Measurements from ENCODE around the gene CCDC86. TPM values are rescaled to one million over a fixed set of nuclear protein-coding genes. Genes with fewer than 3 reads are reported as not detected.

The CCDC86 gene
- total RNA-seq, 4 donors from 2014 or later = 11.6 to 29.5 (median 21.8) TPM

DNA sequence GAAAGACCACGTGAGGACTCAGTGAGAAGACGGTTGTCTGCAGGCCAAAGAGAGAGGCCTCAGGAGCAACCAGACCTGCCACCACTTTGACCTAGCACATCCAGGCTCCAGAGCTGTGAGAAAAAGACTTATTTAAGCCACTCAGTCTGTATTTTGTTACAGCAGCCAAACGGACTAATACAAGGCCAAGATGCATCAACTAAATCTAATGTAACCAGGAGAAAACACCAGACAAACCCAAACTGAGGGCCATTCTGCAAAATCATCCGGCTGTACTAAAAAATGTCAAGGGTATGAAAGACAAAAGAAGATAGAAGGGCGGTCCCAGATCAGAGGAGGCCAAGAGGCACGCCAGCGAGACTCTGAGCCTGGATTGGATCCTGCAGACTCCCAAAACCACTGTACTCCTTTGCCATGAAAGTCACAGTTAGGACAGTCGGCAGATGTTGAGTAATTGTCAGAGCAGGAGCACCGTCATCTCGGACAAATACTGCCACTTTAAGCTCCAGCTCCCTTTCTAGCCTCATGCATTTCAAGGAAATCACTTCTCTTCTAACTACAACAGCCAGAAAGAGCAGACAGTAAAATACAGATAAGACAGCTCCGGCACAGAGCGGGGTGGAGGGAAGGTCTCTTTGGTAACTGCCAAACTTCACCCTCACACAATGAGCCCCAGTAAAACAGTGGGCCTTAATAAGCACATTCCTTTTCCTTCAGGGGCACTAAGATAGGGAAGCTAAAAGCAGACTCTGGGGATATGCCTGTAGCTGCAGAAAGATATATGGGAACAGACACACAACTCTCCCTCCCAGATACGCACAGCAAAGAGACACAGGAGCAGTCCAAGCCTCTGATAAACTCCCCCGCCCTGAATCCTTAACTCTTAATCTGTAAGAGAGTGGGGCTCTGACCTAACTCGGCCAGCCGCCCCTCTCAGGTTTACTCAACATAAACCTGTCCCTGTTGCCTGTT lies 21.9 kb downstream of the CCDC86 start:
- no peaks in the 10 kb centered on the region for H3K9me3 ChIP-seq
- WGBS = 81% methylated on average over 16 of the region's 16 CpGs
- no peaks in the 10 kb centered on the region for H3K36me3 ChIP-seq
- intact Hi-C loops (cut with DNase I) = no loop called here
- no peak overlapping the region for H3K4me3 ChIP-seq
- no peak for DNase-seq (ENCODE audit: extremely low spot score)
- H3K4me1 ChIP-seq = no peaks in the 10 kb centered on the region
- H3K27me3 ChIP-seq = no peaks in the 10 kb centered on the region
- H3K27ac ChIP-seq (replicated peaks in 1 of 4) = no peak overlapping the region
- no peak for TF ChIP-seq POLR2AphosphoS5 (IDR thresholded peaks at IDR 0.05)
- TF ChIP-seq, protein P1, sequence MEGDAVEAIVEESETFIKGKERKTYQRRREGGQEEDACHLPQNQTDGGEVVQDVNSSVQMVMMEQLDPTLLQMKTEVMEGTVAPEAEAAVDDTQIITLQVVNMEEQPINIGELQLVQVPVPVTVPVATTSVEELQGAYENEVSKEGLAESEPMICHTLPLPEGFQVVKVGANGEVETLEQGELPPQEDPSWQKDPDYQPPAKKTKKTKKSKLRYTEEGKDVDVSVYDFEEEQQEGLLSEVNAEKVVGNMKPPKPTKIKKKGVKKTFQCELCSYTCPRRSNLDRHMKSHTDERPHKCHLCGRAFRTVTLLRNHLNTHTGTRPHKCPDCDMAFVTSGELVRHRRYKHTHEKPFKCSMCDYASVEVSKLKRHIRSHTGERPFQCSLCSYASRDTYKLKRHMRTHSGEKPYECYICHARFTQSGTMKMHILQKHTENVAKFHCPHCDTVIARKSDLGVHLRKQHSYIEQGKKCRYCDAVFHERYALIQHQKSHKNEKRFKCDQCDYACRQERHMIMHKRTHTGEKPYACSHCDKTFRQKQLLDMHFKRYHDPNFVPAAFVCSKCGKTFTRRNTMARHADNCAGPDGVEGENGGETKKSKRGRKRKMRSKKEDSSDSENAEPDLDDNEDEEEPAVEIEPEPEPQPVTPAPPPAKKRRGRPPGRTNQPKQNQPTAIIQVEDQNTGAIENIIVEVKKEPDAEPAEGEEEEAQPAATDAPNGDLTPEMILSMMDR (IDR thresholded peaks at IDR 0.05) = no peak
- no peak for TF ChIP-seq EP300 (IDR thresholded peaks at IDR 0.05)
- no peak for TF ChIP-seq POLR2A (IDR thresholded peaks at IDR 0.05; ENCODE audit: low read depth)

DNA sequence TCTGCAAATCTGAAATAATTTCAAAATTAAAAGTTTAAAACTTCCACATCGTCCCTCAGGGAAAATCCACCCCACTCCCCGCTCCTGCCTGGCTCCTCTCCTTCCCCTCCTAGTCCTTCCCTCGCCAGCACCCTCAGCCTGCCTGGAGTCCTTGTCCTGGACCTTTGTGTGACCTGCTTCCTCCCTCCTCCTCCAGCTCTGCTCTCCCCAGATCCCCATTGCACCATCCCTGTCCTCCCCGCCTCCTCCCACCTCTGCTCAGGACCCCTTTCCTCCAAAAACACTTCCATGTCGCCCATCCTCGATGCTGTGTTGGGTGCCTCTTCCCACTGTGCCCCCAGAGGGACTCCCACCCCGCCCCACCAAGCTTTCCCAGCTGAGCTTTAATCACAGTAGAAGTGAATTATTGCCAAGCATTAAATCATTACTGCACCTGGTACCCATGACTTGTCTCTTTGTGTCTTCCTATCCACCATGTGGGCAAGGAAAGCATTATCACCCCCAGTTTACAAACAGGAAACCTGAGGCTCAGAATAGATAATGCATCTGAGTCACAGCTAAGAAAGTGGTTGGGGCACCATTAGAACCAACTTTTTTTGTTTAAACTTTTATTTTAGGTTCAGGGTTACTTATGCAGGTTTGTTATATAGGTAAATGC lies 23.1 kb downstream of the CCDC86 start:
- no peak overlapping the region for H3K4me3 ChIP-seq
- H3K4me1 ChIP-seq = no peaks in the 10 kb centered on the region
- H3K36me3 ChIP-seq = no peaks in the 10 kb centered on the region
- intact Hi-C loops (cut with DNase I) = no loop called here
- H3K9me3 ChIP-seq = no peaks in the 10 kb centered on the region
- no peak for DNase-seq (ENCODE audit: extremely low spot score)
- H3K27ac ChIP-seq (replicated peaks in 1 of 4) = no peak overlapping the region
- peaks cover 0 to 6% (median 0%) of the 10 kb centered on the region in 4 donors for H3K27me3 ChIP-seq
- TF ChIP-seq POLR2A (IDR thresholded peaks at IDR 0.05; ENCODE audit: low read depth) (no peak), POLR2AphosphoS5 (IDR thresholded peaks at IDR 0.05) (no peak), EP300 (IDR thresholded peaks at IDR 0.05) (no peak)
- TF ChIP-seq, protein P1 (IDR thresholded peaks at IDR 0.05) = no peak
- WGBS = 78% methylated on average over 7 of the region's 7 CpGs

DNA sequence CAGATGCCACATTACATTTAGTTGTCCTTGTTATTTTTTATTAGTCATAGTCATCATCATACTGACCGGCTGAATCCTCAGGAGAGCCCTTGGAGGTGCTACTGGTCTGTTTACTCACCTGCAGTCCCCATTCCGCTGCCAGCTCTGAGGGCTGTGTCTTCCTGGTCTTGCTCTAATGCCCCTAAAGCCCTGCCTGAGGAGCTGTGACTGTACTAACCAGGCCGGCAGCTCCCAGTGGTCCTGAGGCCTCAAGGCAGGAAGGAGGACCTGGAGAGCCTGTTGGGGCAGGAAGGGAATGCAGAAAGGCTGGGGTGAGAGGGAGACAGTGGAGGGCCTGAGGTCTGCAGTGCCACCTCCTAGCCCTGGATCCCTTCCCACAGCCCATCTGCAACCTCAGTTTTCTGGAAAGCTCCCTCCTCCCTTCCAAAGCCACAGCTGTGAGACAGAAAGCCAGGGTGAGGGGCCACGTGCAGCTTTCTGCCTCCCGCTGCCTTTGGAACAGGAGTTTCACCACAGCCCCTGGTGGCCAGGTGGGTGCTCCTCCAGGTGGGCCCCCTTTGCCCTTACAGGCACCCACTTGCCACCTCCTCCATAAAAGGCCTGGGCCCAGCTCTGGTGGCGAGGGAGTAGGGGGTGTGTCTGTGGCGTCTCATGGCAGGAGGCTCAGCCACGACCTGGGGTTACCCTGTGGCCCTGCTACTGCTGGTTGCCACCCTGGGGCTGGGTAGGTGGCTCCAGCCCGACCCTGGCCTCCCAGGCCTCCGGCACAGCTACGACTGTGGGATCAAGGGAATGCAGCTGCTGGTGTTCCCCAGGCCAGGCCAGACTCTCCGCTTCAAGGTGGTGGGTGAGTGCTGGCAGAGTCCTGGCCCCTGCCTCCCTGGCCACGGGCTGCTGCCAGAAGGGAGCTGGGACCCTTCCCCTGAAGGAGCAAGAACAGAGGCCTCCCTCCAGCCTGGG lies 25.3 kb downstream of the CCDC86 start, which contains the start of gene ZP1:
TSS of gene ZP1 (plus strand) at position 632 of the 960 bp plus-strand sequence. CDS start at position 652, 20 bp downstream.
- TF ChIP-seq, protein P1 (IDR thresholded peaks at IDR 0.05) = no peak
- TF ChIP-seq POLR2A (IDR thresholded peaks at IDR 0.05; ENCODE audit: low read depth) (no peak), POLR2AphosphoS5 (IDR thresholded peaks at IDR 0.05) (no peak), EP300 (IDR thresholded peaks at IDR 0.05) (no peak)
- no peak within 1 kb of the TSS for H3K4me3 ChIP-seq
- no peaks in the 10 kb centered on the region for H3K9me3 ChIP-seq
- no peak within 1 kb of the TSS for H3K27ac ChIP-seq (replicated peaks in 1 of 4)
- peaks cover 0 to 6% (median 0%) of the 10 kb centered on the region in 4 donors for H3K27me3 ChIP-seq
- H3K4me1 ChIP-seq = peaks cover 14 to 20% (median 17%) of the 10 kb centered on the region in 4 donors
- DNase-seq (ENCODE audit: extremely low spot score) = no peak
- no peaks in the 10 kb centered on the region for H3K36me3 ChIP-seq
- WGBS = 63% methylated on average over 4 of the region's 13 CpGs
- intact Hi-C loops (cut with DNase I) = no loop called here

DNA sequence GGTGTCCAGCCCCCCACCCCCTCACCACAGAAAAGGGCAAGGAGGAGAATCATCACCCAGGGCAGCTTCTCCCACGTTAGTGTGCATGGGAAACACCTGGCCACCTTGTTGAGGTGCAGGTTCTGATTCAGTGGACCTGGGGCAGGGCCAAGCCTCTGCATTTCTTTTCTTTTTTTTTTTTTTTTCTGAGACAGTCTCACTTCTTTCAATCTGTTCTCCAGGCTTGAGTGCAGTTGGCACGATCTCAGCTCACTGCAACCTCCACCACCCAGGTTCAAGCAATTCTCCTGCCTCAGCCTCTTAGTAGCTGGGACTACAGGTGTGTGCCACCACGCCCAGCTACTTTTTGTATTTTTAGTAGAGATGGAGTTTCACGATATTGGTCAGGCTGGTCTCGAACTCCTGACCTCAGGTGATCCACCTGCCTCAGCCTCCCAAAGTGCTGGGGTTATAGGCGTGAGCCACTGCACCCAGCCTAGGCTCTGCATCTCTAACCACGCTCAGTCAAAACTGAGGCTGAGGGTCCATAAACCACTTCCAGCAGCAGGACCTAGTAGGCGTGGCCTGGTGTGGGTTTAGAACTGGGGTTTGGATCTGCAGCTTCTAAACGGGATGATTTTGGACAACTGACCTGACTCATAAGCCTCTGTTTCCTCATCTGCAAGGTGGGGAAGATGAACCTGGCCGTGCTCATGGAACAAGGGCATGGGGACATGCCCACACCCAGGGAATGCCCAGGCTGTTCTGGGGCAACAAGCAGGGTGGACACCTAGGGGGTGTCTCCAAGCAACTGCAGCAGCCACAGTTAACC lies 26.2 kb downstream of the CCDC86 start:
- intact Hi-C loops (cut with DNase I) = no loop called here
- DNase-seq (ENCODE audit: extremely low spot score) = no peak
- Histone ChIP-seq H3K4me1 (peaks cover 21 to 28% (median 23%) of the 10 kb centered on the region in 4 donors), H3K9me3 (no peaks in the 10 kb centered on the region), H3K27me3 (peaks cover 0 to 6% (median 0%) of the 10 kb centered on the region in 4 donors), H3K27ac (replicated peaks in 1 of 4) (no peak overlapping the region), H3K4me3 (no peak overlapping the region), H3K36me3 (no peaks in the 10 kb centered on the region)
- 83% methylated on average over 10 of the region's 10 CpGs for WGBS
- no peak for TF ChIP-seq EP300 (IDR thresholded peaks at IDR 0.05)
- TF ChIP-seq, protein P1 (IDR thresholded peaks at IDR 0.05) = no peak
- TF ChIP-seq POLR2A (IDR thresholded peaks at IDR 0.05; ENCODE audit: low read depth) = no peak
- TF ChIP-seq POLR2AphosphoS5 (IDR thresholded peaks at IDR 0.05) = no peak
